Peyer's patch (tissue), 4 donors: Measurements from ENCODE around the gene RAPGEF3.

Experiments
- POLR2A ChIP-seq, 2 donors: fragments of 450-650 bp; IDR thresholded peaks; one replicate each; pipeline ENCODE4 v1.5.1; 2017; ENCODE audit warnings: antibody characterized with exemption in 2 of 2, mild to moderate bottlenecking in 2 of 2, moderate library complexity in 2 of 2
- TF ChIP-seq, protein P1 (sequence below), 6 experiments: fragments of 450-650 bp in 4 of 6; fragments of 200-600 bp in 2 of 6; sonication (generic) in 1 of 6; IDR thresholded peaks; one replicate each; pipeline ENCODE4 v1.5.1; 2017 to 2019; ENCODE audit warnings: antibody characterized with exemption in 6 of 6, mild to moderate bottlenecking in 3 of 6, moderate library complexity in 1 of 6

DNA sequence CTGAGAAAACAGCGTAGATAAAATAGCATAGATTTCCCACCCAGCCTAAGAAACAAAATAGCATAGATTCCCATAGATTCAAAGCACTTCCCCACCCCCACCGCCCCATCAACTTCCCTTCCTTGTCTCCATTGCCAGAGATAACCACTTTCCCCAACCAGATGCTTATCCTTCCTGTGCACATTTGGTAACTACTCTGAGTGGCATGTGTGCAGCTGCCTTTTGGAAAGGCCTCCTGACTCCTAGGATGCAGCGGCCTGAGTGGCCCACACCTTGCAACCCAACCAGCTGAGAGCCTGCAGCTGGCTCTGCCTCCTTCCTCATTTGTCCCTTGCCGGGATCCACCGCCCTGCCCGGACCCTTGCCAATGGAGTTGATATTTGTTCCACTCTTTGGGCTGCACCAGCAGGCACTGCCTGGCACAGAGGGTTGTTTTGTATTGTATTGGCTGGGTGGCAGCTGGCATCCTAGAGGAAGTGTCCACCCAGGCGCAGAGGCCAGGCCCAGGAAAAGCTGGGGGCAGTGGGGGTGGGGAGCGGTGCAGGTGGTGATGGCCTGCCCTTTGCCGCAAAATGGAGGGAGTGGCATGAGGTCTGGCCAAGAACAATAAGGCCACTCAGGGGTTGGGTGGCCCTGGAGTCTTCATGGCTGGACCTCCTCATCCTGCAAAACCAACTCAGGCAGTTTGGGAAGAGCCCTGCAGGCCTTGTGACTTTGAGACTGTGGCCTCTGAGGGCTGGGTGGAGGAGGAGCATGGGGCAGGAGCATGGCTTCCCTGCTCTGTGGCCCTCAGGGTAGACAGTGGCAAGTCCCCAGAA, 19.3 kb upstream of the RAPGEF3 start:
- TF ChIP-seq, protein P1, sequence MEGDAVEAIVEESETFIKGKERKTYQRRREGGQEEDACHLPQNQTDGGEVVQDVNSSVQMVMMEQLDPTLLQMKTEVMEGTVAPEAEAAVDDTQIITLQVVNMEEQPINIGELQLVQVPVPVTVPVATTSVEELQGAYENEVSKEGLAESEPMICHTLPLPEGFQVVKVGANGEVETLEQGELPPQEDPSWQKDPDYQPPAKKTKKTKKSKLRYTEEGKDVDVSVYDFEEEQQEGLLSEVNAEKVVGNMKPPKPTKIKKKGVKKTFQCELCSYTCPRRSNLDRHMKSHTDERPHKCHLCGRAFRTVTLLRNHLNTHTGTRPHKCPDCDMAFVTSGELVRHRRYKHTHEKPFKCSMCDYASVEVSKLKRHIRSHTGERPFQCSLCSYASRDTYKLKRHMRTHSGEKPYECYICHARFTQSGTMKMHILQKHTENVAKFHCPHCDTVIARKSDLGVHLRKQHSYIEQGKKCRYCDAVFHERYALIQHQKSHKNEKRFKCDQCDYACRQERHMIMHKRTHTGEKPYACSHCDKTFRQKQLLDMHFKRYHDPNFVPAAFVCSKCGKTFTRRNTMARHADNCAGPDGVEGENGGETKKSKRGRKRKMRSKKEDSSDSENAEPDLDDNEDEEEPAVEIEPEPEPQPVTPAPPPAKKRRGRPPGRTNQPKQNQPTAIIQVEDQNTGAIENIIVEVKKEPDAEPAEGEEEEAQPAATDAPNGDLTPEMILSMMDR (IDR thresholded peaks at IDR 0.05), result no peak
- TF ChIP-seq POLR2A (IDR thresholded peaks at IDR 0.05), result no peak
